K562 (cell line): ENCODE data around the gene BCKDK. TPM values are rescaled to one million over a fixed set of nuclear protein-coding genes. Genes with fewer than 3 reads are reported as not detected.

Experiments
- BHLHE40 ChIP-seq: IDR thresholded peaks from 2 replicates; pipeline ENCODE4 v1.6.1; 2011; ENCODE audit warnings: low read length, improper control_type of control experiment
- BMI1 ChIP-seq: fragments of 150-350 bp; IDR thresholded peaks from 2 replicates; pipeline ENCODE4 v1.6.1; 2014; ENCODE audit warnings: low read length
- CREB1 ChIP-seq, 2 experiments: sonication (generic) in 1 of 2; formaldehyde crosslinking in 1 of 2; IDR thresholded peaks; 2 replicates each; pipeline versions ENCODE4 v1.6.1 to v1.8.0; 2012 to 2022; ENCODE audit warnings: inconsistent platforms in 1 of 2, mild to moderate bottlenecking in 1 of 2, missing genetic modification reagents in 1 of 2, moderate library complexity in 1 of 2
- CTBP1 ChIP-seq: fragments of 450-650 bp; IDR thresholded peaks from 2 replicates; pipeline ENCODE4 v1.6.1; 2016; ENCODE audit warnings: borderline replicate concordance
- DACH1 ChIP-seq: fragments of 450-650 bp; IDR thresholded peaks from 2 replicates; pipeline ENCODE4 v1.6.1; 2018; ENCODE audit not compliant: partially characterized antibody
- GATAD2B ChIP-seq: fragments of 450-650 bp; IDR thresholded peaks from 2 replicates; pipeline ENCODE4 v1.6.1; 2017; ENCODE audit warnings: mild to moderate bottlenecking, borderline replicate concordance
- HIVEP1 ChIP-seq: fragments of 250-450 bp; sonication (Bioruptor Pico); IDR thresholded peaks from 2 replicates; pipeline ENCODE4 v1.4.0; 2020; ENCODE audit warnings: mild to moderate bottlenecking
- ILF3 ChIP-seq: fragments of 450-650 bp; IDR thresholded peaks from 2 replicates; pipeline ENCODE4 v1.6.1; 2018; ENCODE audit warnings: antibody characterized with exemption, mild to moderate bottlenecking, moderate library complexity, borderline replicate concordance
- MTA1 ChIP-seq: fragments of 450-650 bp; IDR thresholded peaks from 2 replicates; pipeline ENCODE4 v1.6.1; 2017; ENCODE audit warnings: borderline replicate concordance
- MTA3 ChIP-seq: fragments of 450-650 bp; formaldehyde crosslinking; IDR thresholded peaks from 2 replicates; pipeline ENCODE4 v1.6.1; 2017; ENCODE audit warnings: mild to moderate bottlenecking, borderline replicate concordance
- NBN ChIP-seq: fragments of 450-650 bp; IDR thresholded peaks from 2 replicates; pipeline ENCODE4 v1.6.1; 2016; ENCODE audit warnings: low read depth, mild to moderate bottlenecking
- NFRKB ChIP-seq: fragments of 450-650 bp; IDR thresholded peaks from 2 replicates; pipeline ENCODE4 v1.6.1; 2016; ENCODE audit warnings: low read depth
- NR2C1 ChIP-seq, 2 experiments: fragments of 450-650 bp; IDR thresholded peaks; 2 replicates each; pipeline ENCODE4 v1.6.1; 2017; ENCODE audit warnings: mild to moderate bottlenecking in 2 of 2, antibody characterized with exemption in 1 of 2, inconsistent platforms in 1 of 2, missing compliant biosample characterization in 1 of 2, missing genetic modification characterization in 1 of 2
- PYGO2 ChIP-seq: fragments of 450-650 bp; IDR thresholded peaks from 2 replicates; pipeline ENCODE4 v1.6.1; 2016; ENCODE audit warnings: mild to moderate bottlenecking, missing genetic modification characterization, moderate library complexity, missing compliant biosample characterization
- RBBP5 ChIP-seq: fragments of 200-600 bp; sonication (generic); IDR thresholded peaks from 2 replicates; pipeline ENCODE4 v1.6.1; 2012; ENCODE audit warnings: borderline replicate concordance, mild to moderate bottlenecking, low read length, control low read depth, inconsistent platforms; ENCODE audit not compliant: insufficient read depth, poor library complexity, severe bottlenecking
- RBFOX2 ChIP-seq: fragments of 200-400 bp; formaldehyde crosslinking; IDR thresholded peaks from 2 replicates; pipeline ENCODE4 v1.6.1; 2017; ENCODE audit warnings: low read depth, mild to moderate bottlenecking, low read length, moderate library complexity
- SMAD1 ChIP-seq: fragments of 150-350 bp; IDR thresholded peaks from 2 replicates; pipeline ENCODE4 v1.6.1; 2014; ENCODE audit warnings: low read length, low read depth; ENCODE audit not compliant: partially characterized antibody
- SRSF1 ChIP-seq: fragments of 200-400 bp; formaldehyde crosslinking; IDR thresholded peaks from 2 replicates; pipeline ENCODE4 v1.6.1; 2017; ENCODE audit warnings: mild to moderate bottlenecking, low read depth, low read length, moderate library complexity
- STAT5A ChIP-seq: IDR thresholded peaks from 2 replicates; pipeline ENCODE4 v1.6.1; 2012; ENCODE audit warnings: low read length, inconsistent platforms, borderline replicate concordance
- TCFL5 ChIP-seq: fragments of 250-450 bp; sonication (Bioruptor Pico); conservative IDR thresholded peaks from 2 replicates; pipeline ENCODE4 v1.6.1; 2021; ENCODE audit warnings: mild to moderate bottlenecking, moderate library complexity, matching md5 sums
- ZBTB12 ChIP-seq: fragments of 250-450 bp; sonication (Bioruptor Pico); IDR thresholded peaks from 2 replicates; pipeline ENCODE4 v1.4.0; 2020
- ZNF174 ChIP-seq: fragments of 250-450 bp; sonication (Bioruptor Pico); IDR thresholded peaks from 2 replicates; pipeline ENCODE4 v1.4.0; 2020; ENCODE audit warnings: mild to moderate bottlenecking
- ZNF384 ChIP-seq: IDR thresholded peaks from 2 replicates; pipeline ENCODE4 v1.6.1; 2012; ENCODE audit warnings: low read depth, low read length, improper control_type of control experiment
- ZNF395 ChIP-seq: fragments of 200-800 bp; sonication (Bioruptor generic); IDR thresholded peaks from 2 replicates; pipeline ENCODE4 v1.6.1; 2017; ENCODE audit warnings: missing genetic modification characterization, missing compliant biosample characterization
- polyA plus RNA-seq, 8 experiments: library from polyadenylated mRNA; depleted of rRNA in 4 of 8; stranded (reverse) in 5 of 8; unstranded in 3 of 8; fragments of >200 nt; fragmentation: Nextera tagmentation in 2 of 8; fragmentation: Illumina TruSeq in 1 of 8; extraction: Ambion mirVana in 2 of 8; extraction: Trizol in 1 of 8; gene quantifications; 2 replicates each; pipeline versions ENCODE4 v1.2.1 to v1.2.3, GENCODE V29; 2011 to 2014; ENCODE audit warnings: inconsistent platforms in 1 of 8, missing spikeins in 1 of 8
- total RNA-seq, 7 experiments: library from RNA; depleted of rRNA in 6 of 7; stranded (reverse); fragments of >200 nt in 6 of 7; fragmentation: Illumina TruSeq in 2 of 7; extraction: Trizol in 2 of 7; gene quantifications; 2 replicates each; pipeline versions ENCODE4 v1.2.1 to v1.2.3, GENCODE V29; 2011 to 2021; ENCODE audit warnings: low replicate concordance in 1 of 7

BCKDK gene
- total and polyA plus RNA-seq, 9 of the 15 experiments (the other 6 are each of a cell fraction or from before 2014, with no cell fraction given) = 0.58 to 34.8 (median 13.1) TPM

GRCh38 chr16:31117384-31118222 lies 9.4 kb downstream of the BCKDK start, which contains the start of gene KAT8 (continued):
- TF ChIP-seq CREB1 (IDR thresholded peaks at IDR 0.05) (peak; percentile 95), CREB1 (CRISPR knock-in tag; IDR thresholded peaks at IDR 0.05) (peak; percentile 94), MTA3 (peak; percentile 66), ZNF395 (CRISPR knock-in tag) (peak; percentile 65), ZBTB12 (CRISPR knock-in tag) (peak; percentile 94), RBBP5 (peak; percentile 96), HIVEP1 (CRISPR knock-in tag) (0 out of 2 replicates have a peak, but pooled peaks have one; percentile 40), STAT5A (no peak), ZNF384 (0 out of 2 replicates have a peak, but pooled peaks have one; percentile 32), BMI1 (no peak), GATAD2B (0 out of 2 replicates have a peak, but pooled peaks have one; percentile 39), SRSF1 (no peak), NFRKB (peak; percentile 29; the same call in 1 of the 2 replicates), NR2C1 (IDR thresholded peaks at IDR 0.05) (peak; percentile 99), NR2C1 (tag; IDR thresholded peaks at IDR 0.05) (peak; percentile 99), NBN (no peak), BHLHE40 (peak; percentile 59), PYGO2 (tag) (no peak), RBFOX2 (peak; percentile 97), MTA1 (peak; percentile 94), TCFL5 (CRISPR knock-in tag) (no peak), CTBP1 (peak; percentile 55; the same call in 1 of the 2 replicates), ZNF174 (CRISPR knock-in tag) (no peak), DACH1 (peak; percentile 30), ILF3 (no peak), SMAD1 (peak; percentile 73)
